ENCODE data around the gene AP4B1.

- TF ChIP-seq, protein P1, sequence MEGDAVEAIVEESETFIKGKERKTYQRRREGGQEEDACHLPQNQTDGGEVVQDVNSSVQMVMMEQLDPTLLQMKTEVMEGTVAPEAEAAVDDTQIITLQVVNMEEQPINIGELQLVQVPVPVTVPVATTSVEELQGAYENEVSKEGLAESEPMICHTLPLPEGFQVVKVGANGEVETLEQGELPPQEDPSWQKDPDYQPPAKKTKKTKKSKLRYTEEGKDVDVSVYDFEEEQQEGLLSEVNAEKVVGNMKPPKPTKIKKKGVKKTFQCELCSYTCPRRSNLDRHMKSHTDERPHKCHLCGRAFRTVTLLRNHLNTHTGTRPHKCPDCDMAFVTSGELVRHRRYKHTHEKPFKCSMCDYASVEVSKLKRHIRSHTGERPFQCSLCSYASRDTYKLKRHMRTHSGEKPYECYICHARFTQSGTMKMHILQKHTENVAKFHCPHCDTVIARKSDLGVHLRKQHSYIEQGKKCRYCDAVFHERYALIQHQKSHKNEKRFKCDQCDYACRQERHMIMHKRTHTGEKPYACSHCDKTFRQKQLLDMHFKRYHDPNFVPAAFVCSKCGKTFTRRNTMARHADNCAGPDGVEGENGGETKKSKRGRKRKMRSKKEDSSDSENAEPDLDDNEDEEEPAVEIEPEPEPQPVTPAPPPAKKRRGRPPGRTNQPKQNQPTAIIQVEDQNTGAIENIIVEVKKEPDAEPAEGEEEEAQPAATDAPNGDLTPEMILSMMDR (IDR thresholded peaks at IDR 0.05; ENCODE audit: low read length): no peak
- TF ChIP-seq EZH2 (IDR thresholded peaks at IDR 0.05; ENCODE audit: borderline replicate concordance, low read length): no peak
Measured at GRCh38 chr1:113941245-113941559, 36.6 kb upstream of the AP4B1 start.
